WTC11 (cell line): Measurements from ENCODE around the gene MRNIP. TPM values are rescaled to one million over a fixed set of nuclear protein-coding genes. Genes with fewer than 3 reads are reported as not detected.

Experiments used
- ATAC-seq: fragments of 200-7000 bp; cut with Tn5 transposase; 2 replicates; pipeline ENCODE4 v1.10.0; 2021; ENCODE audit warnings: mild to moderate bottlenecking, moderate library complexity
- CTCF ChIA-PET: fragments of 300-600 bp; sonication (Branson Sonifier 250); formaldehyde crosslinking; loops from one replicate; lab custom pipeline; 2021; ENCODE audit warnings: antibody characterized with exemption; lab: Charles Lee
- POLR2A ChIA-PET: fragments of 350-600 bp; sonication (Branson Sonifier 250); formaldehyde crosslinking; loops from one replicate; lab custom pipeline; 2021; ENCODE audit warnings: antibody characterized with exemption; lab: Charles Lee
- DNase-seq: peaks from one replicate; pipeline ENCODE4 v3.0.0; 2021; ENCODE audit warnings: low spot score
- H3K27ac Mint-ChIP-seq: 2 replicates; pipeline ENCODE4 v1.8.0; 2021; ENCODE audit warnings: mixed read lengths
- H3K27me3 Mint-ChIP-seq: 2 replicates; pipeline ENCODE4 v1.8.0; 2021; ENCODE audit warnings: low read depth, mild to moderate bottlenecking, moderate library complexity, mixed read lengths
- H3K36me3 Mint-ChIP-seq: 2 replicates; pipeline ENCODE4 v1.8.0; 2021; ENCODE audit warnings: mixed read lengths
- H3K4me1 Mint-ChIP-seq: 2 replicates; pipeline ENCODE4 v1.8.0; 2022; ENCODE audit warnings: mixed read lengths
- H3K4me3 Mint-ChIP-seq: 2 replicates; pipeline ENCODE4 v1.8.0; 2021; ENCODE audit warnings: mild to moderate bottlenecking, moderate library complexity, mixed read lengths
- H3K9me3 Mint-ChIP-seq: 2 replicates; pipeline ENCODE4 v1.8.0; 2021; ENCODE audit warnings: mixed read lengths
- ESRRA ChIP-seq: sonication (generic); formaldehyde crosslinking; IDR thresholded peaks from 2 replicates; pipeline ENCODE4 v1.8.1; 2022; ENCODE audit warnings: mild to moderate bottlenecking, missing genetic modification reagents, borderline replicate concordance
- FOXJ3 ChIP-seq: sonication (generic); formaldehyde crosslinking; IDR thresholded peaks from 2 replicates; pipeline ENCODE4 v1.9.0; 2021; ENCODE audit warnings: missing genetic modification reagents, mild to moderate bottlenecking, borderline replicate concordance
- FOXP4 ChIP-seq: sonication (generic); formaldehyde crosslinking; IDR thresholded peaks from 2 replicates; pipeline ENCODE4 v1.8.0; 2022; ENCODE audit warnings: mild to moderate bottlenecking, missing genetic modification reagents
- GABPB1 ChIP-seq: sonication (generic); formaldehyde crosslinking; IDR thresholded peaks from 2 replicates; pipeline ENCODE4 v1.8.1; 2023; ENCODE audit warnings: mild to moderate bottlenecking, missing genetic modification reagents
- GRHL2 ChIP-seq: fragments of 250-450 bp; sonication (Bioruptor Pico); IDR thresholded peaks from 2 replicates; pipeline ENCODE4 v1.8.0; 2022; ENCODE audit warnings: mild to moderate bottlenecking, moderate library complexity; ENCODE audit not compliant: insufficient replicate concordance, severe bottlenecking
- NFYB ChIP-seq: sonication (generic); formaldehyde crosslinking; conservative IDR thresholded peaks from 2 replicates; pipeline ENCODE4 v1.8.0; 2022; ENCODE audit warnings: low read depth, missing genetic modification reagents
- NR1H2 ChIP-seq: sonication (generic); formaldehyde crosslinking; IDR thresholded peaks from 2 replicates; pipeline ENCODE4 v1.9.0; 2021; ENCODE audit warnings: mild to moderate bottlenecking, moderate library complexity, missing genetic modification reagents
- OVOL2 ChIP-seq: fragments of 250-450 bp; sonication (Bioruptor Pico); IDR thresholded peaks from 2 replicates; pipeline ENCODE4 v1.9.0; 2021; ENCODE audit warnings: mild to moderate bottlenecking, borderline replicate concordance
- RELA ChIP-seq: sonication (generic); formaldehyde crosslinking; IDR thresholded peaks from 2 replicates; pipeline ENCODE4 v1.8.1; 2022; ENCODE audit warnings: missing genetic modification reagents, mild to moderate bottlenecking, borderline replicate concordance
- SOX15 ChIP-seq: fragments of 250-450 bp; sonication (Bioruptor Pico); IDR thresholded peaks from 2 replicates; pipeline ENCODE4 v1.9.0; 2021; ENCODE audit warnings: mild to moderate bottlenecking
- ZNF121 ChIP-seq: sonication (generic); formaldehyde crosslinking; IDR thresholded peaks from 2 replicates; pipeline ENCODE4 v1.8.0; 2023; ENCODE audit warnings: missing genetic modification reagents
- ZNF138 ChIP-seq: sonication (generic); formaldehyde crosslinking; conservative IDR thresholded peaks from 2 replicates; pipeline ENCODE4 v1.8.1; 2022; ENCODE audit warnings: mild to moderate bottlenecking, moderate library complexity, missing genetic modification reagents
- ZNF416 ChIP-seq: fragments of 250-450 bp; sonication (Bioruptor Pico); IDR thresholded peaks from 2 replicates; pipeline ENCODE4 v1.9.0; 2021; ENCODE audit warnings: mild to moderate bottlenecking, inconsistent platforms
- ZNF423 ChIP-seq: fragments of 250-450 bp; sonication (Bioruptor Pico); IDR thresholded peaks from 2 replicates; pipeline ENCODE4 v2.1.2; 2022; ENCODE audit warnings: mild to moderate bottlenecking, moderate library complexity
- total RNA-seq: library from RNA; stranded (reverse); gene quantifications from 3 replicates; pipeline ENCODE4 v1.2.3, GENCODE V29; 2021
- TF ChIP-seq, protein P1 (sequence below): fragments of 250-450 bp; sonication (Bioruptor Pico); IDR thresholded peaks from 2 replicates; pipeline ENCODE4 v2.1.2; 2022; ENCODE audit warnings: mild to moderate bottlenecking, moderate library complexity
- TF ChIP-seq, protein P2 (sequence below): fragments of 250-450 bp; sonication (Bioruptor Pico); IDR thresholded peaks from 2 replicates; pipeline ENCODE4 v1.9.0; 2021; ENCODE audit warnings: mild to moderate bottlenecking
- TF ChIP-seq, protein P3 (sequence below): sonication (generic); formaldehyde crosslinking; IDR thresholded peaks from 2 replicates; pipeline ENCODE4 v1.8.0; 2022; ENCODE audit warnings: mild to moderate bottlenecking, missing genetic modification reagents
- TF ChIP-seq, protein P4 (sequence below): sonication (generic); formaldehyde crosslinking; conservative IDR thresholded peaks from 2 replicates; pipeline ENCODE4 v1.8.1; 2022; ENCODE audit warnings: mild to moderate bottlenecking, missing genetic modification reagents

MRNIP gene
- total RNA-seq, 1 experiment from 2014 or later = 42.0 TPM

DNA sequence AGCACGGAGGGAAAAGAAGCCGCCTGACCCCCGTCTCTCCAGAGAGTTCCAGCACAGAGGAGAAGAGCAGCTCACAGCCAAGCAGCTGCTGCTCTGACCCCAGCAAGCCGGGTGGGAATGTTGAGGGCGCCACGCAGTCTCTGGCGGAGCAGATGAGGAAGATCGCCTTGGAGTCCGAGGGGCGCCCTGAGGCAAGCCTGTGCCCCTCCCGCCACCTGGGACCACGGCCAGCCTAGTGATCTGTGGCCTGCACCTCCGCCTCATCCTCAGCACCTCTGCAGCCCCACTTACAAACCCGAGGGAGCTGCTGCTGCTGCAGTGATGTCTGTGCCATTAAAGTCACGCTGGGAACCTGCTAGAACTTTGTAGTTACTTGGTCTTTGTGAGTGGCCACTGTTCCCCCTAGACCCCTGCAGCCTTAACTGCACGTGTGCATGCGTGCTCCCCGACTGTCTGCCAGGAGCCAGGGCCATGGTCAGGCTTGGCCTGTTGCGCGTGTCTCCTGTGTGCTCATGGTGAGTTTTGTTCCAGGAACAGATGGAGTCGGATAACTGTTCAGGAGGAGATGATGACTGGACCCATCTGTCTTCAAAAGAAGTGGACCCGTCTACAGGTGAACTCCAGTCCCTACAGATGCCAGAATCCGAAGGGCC lies 25.4 kb downstream of the MRNIP start (continued):
- TF ChIP-seq RELA (CRISPR knock-in tag) (no peak), ESRRA (CRISPR knock-in tag) (no peak), FOXJ3 (no peak), NR1H2 (CRISPR knock-in tag) (no peak)

- ChIA-PET CTCF (no interaction called here), POLR2A (no interaction called here)
- Mint-ChIP-seq H3K27ac (peak overlapping the region; percentile 60), H3K36me3 (peaks cover 82% of the 10 kb centered on the region), H3K4me3 (no peak overlapping the region), H3K27me3 (no peaks in the 10 kb centered on the region; the same call in 1 of the 2 replicates), H3K4me1 (peaks cover 26% of the 10 kb centered on the region), H3K9me3 (peaks cover 14% of the 10 kb centered on the region)
- TF ChIP-seq, protein P1, sequence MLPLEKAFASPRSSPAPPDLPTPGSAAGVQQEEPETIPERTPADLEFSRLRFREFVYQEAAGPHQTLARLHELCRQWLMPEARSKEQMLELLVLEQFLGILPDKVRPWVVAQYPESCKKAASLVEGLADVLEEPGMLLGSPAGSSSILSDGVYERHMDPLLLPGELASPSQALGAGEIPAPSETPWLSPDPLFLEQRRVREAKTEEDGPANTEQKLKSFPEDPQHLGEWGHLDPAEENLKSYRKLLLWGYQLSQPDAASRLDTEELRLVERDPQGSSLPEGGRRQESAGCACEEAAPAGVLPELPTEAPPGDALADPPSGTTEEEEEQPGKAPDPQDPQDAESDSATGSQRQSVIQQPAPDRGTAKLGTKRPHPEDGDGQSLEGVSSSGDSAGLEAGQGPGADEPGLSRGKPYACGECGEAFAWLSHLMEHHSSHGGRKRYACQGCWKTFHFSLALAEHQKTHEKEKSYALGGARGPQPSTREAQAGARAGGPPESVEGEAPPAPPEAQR (CRISPR knock-in tag) = no peak
- TF ChIP-seq ZNF121 (CRISPR knock-in tag) = no peak
- TF ChIP-seq NFYB (CRISPR knock-in tag) = no peak
- TF ChIP-seq FOXP4 = no peak
- TF ChIP-seq, protein P2, sequence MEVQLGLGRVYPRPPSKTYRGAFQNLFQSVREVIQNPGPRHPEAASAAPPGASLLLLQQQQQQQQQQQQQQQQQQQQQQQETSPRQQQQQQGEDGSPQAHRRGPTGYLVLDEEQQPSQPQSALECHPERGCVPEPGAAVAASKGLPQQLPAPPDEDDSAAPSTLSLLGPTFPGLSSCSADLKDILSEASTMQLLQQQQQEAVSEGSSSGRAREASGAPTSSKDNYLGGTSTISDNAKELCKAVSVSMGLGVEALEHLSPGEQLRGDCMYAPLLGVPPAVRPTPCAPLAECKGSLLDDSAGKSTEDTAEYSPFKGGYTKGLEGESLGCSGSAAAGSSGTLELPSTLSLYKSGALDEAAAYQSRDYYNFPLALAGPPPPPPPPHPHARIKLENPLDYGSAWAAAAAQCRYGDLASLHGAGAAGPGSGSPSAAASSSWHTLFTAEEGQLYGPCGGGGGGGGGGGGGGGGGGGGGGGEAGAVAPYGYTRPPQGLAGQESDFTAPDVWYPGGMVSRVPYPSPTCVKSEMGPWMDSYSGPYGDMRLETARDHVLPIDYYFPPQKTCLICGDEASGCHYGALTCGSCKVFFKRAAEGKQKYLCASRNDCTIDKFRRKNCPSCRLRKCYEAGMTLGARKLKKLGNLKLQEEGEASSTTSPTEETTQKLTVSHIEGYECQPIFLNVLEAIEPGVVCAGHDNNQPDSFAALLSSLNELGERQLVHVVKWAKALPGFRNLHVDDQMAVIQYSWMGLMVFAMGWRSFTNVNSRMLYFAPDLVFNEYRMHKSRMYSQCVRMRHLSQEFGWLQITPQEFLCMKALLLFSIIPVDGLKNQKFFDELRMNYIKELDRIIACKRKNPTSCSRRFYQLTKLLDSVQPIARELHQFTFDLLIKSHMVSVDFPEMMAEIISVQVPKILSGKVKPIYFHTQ (CRISPR knock-in tag) = no peak
- no peak for TF ChIP-seq ZNF138 (CRISPR knock-in tag)
- TF ChIP-seq SOX15 = no peak
- no peak for TF ChIP-seq GRHL2 (CRISPR knock-in tag)
- ATAC-seq (no peak), DNase-seq (no peak)
Observed at GRCh38 chr5:179832039-179832745, 26.4 kb downstream of the MRNIP start.

GRCh38 chr5:179830818-179831468 lies 27.7 kb downstream of the MRNIP start:
- Mint-ChIP-seq H3K36me3 (peaks cover 81% of the 10 kb centered on the region), H3K27ac (no peak overlapping the region)
- POLR2A ChIA-PET = no interaction called here

More at GRCh38 chr5:179830818-179831468, 27.7 kb downstream of the MRNIP start:
- Mint-ChIP-seq H3K27me3 (no peaks in the 10 kb centered on the region; the same call in 1 of the 2 replicates), H3K4me1 (peaks cover 26% of the 10 kb centered on the region), H3K4me3 (no peak overlapping the region), H3K9me3 (peaks cover 12% of the 10 kb centered on the region)
- TF ChIP-seq OVOL2 (CRISPR knock-in tag) = no peak
- no peak for TF ChIP-seq ZNF423 (CRISPR knock-in tag)
- TF ChIP-seq RELA (CRISPR knock-in tag) = no peak
- TF ChIP-seq GABPB1 (CRISPR knock-in tag) = no peak
- no peak for TF ChIP-seq ZNF416 (CRISPR knock-in tag)
- TF ChIP-seq NR1H2 (CRISPR knock-in tag) = no peak
- TF ChIP-seq, protein P3, sequence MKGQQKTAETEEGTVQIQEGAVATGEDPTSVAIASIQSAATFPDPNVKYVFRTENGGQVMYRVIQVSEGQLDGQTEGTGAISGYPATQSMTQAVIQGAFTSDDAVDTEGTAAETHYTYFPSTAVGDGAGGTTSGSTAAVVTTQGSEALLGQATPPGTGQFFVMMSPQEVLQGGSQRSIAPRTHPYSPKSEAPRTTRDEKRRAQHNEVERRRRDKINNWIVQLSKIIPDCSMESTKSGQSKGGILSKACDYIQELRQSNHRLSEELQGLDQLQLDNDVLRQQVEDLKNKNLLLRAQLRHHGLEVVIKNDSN (CRISPR knock-in tag) = no peak
- TF ChIP-seq, protein P4, sequence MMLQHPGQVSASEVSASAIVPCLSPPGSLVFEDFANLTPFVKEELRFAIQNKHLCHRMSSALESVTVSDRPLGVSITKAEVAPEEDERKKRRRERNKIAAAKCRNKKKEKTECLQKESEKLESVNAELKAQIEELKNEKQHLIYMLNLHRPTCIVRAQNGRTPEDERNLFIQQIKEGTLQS (CRISPR knock-in tag) = no peak
- no peak for DNase-seq
- ATAC-seq = no peak
- CTCF ChIA-PET = interaction anchor here (3.1 kb wide), 1 partner anchor 29 kb away, joined by 11 read pairs; no protein-coding TSS in a partner anchor
